T-helper 2 cell treated with Interferon-gamma antibody and Interleukin-4, amounts not matched to agents 5 μg/mL and 100 μg/mL, for 36 hours (primary cell): ENCODE data around the gene CA9.

Experiments used
- DNase-seq: peaks from one replicate; pipeline ENCODE4 v3.0.0; 2021; ENCODE audit warnings: low spot score
- H3K27ac Mint-ChIP-seq: one replicate; pipeline ENCODE4 v1.8.0; 2021; ENCODE audit warnings: mild to moderate bottlenecking, mixed read lengths
- H3K27me3 Mint-ChIP-seq: one replicate; pipeline ENCODE4 v1.8.0; 2021; ENCODE audit warnings: low read depth, mixed read lengths
- H3K36me3 Mint-ChIP-seq: one replicate; pipeline ENCODE4 v1.8.0; 2021; ENCODE audit warnings: low read depth, mixed read lengths
- H3K4me1 Mint-ChIP-seq: one replicate; pipeline ENCODE4 v1.8.0; 2021; ENCODE audit warnings: low read depth, mixed read lengths
- H3K4me3 Mint-ChIP-seq: one replicate; pipeline ENCODE4 v1.8.0; 2022; ENCODE audit warnings: mild to moderate bottlenecking, moderate library complexity, mixed read lengths
- H3K9me3 Mint-ChIP-seq: one replicate; pipeline ENCODE4 v1.8.0; 2021; ENCODE audit warnings: mixed read lengths

Gene CA9

GRCh38 chr9:35716230-35716629 lies 42.5 kb downstream of the CA9 start:
- Mint-ChIP-seq H3K27ac (no peak overlapping the region), H3K4me1 (peaks cover 2% of the 10 kb centered on the region), H3K27me3 (no peaks in the 10 kb centered on the region), H3K4me3 (no peak overlapping the region), H3K36me3 (peaks cover 89% of the 10 kb centered on the region), H3K9me3 (no peaks in the 10 kb centered on the region)
- DNase-seq = no peak

- Mint-ChIP-seq H3K27me3 (no peaks in the 10 kb centered on the region), H3K36me3 (peaks cover 89% of the 10 kb centered on the region), H3K4me3 (no peak overlapping the region), H3K27ac (no peak overlapping the region), H3K9me3 (no peaks in the 10 kb centered on the region), H3K4me1 (peaks cover 2% of the 10 kb centered on the region)
- DNase-seq = no peak
Measured at GRCh38 chr9:35717132-35717870, 43.6 kb downstream of the CA9 start.

- Mint-ChIP-seq H3K27ac (no peak overlapping the region), H3K36me3 (peaks cover 86% of the 10 kb centered on the region), H3K4me1 (peaks cover 2% of the 10 kb centered on the region), H3K4me3 (no peak overlapping the region), H3K27me3 (no peaks in the 10 kb centered on the region), H3K9me3 (no peaks in the 10 kb centered on the region)
- no peak for DNase-seq
Measured at GRCh38 chr9:35718721-35719511, 45.2 kb downstream of the CA9 start.

GRCh38 chr9:35719546-35719945 lies 45.8 kb downstream of the CA9 start:
- no peaks in the 10 kb centered on the region for H3K27me3 Mint-ChIP-seq
- no peak overlapping the region for H3K27ac Mint-ChIP-seq
- no peaks in the 10 kb centered on the region for H3K9me3 Mint-ChIP-seq
- peaks cover 85% of the 10 kb centered on the region for H3K36me3 Mint-ChIP-seq
- H3K4me3 Mint-ChIP-seq = no peak overlapping the region
- DNase-seq = no peak
- H3K4me1 Mint-ChIP-seq = peaks cover 1% of the 10 kb centered on the region

- Mint-ChIP-seq H3K27me3 (no peaks in the 10 kb centered on the region), H3K4me3 (no peak overlapping the region), H3K4me1 (peaks cover 11% of the 10 kb centered on the region), H3K36me3 (peaks cover 65% of the 10 kb centered on the region), H3K9me3 (no peaks in the 10 kb centered on the region), H3K27ac (no peak overlapping the region)
- DNase-seq = no peak
Measured at GRCh38 chr9:35723426-35723825, 49.7 kb downstream of the CA9 start.

- no peak overlapping the region for H3K27ac Mint-ChIP-seq
- DNase-seq = no peak
- H3K27me3 Mint-ChIP-seq = no peaks in the 10 kb centered on the region
- peaks cover 64% of the 10 kb centered on the region for H3K36me3 Mint-ChIP-seq
- H3K4me3 Mint-ChIP-seq = no peak overlapping the region
- H3K4me1 Mint-ChIP-seq = peaks cover 11% of the 10 kb centered on the region
- no peaks in the 10 kb centered on the region for H3K9me3 Mint-ChIP-seq
Measured at GRCh38 chr9:35723908-35724307, 50.2 kb downstream of the CA9 start.

- Mint-ChIP-seq H3K36me3 (peaks cover 53% of the 10 kb centered on the region), H3K4me3 (no peak overlapping the region), H3K4me1 (peaks cover 11% of the 10 kb centered on the region), H3K9me3 (no peaks in the 10 kb centered on the region), H3K27ac (no peak overlapping the region), H3K27me3 (no peaks in the 10 kb centered on the region)
- DNase-seq = no peak
Measured at GRCh38 chr9:35725362-35725761, 51.6 kb downstream of the CA9 start.

- Mint-ChIP-seq H3K36me3 (peaks cover 44% of the 10 kb centered on the region), H3K9me3 (no peaks in the 10 kb centered on the region), H3K27me3 (no peaks in the 10 kb centered on the region), H3K4me1 (peaks cover 14% of the 10 kb centered on the region), H3K27ac (peak overlapping the region; percentile 88), H3K4me3 (no peak overlapping the region)
- peak; percentile 13 for DNase-seq
Measured at GRCh38 chr9:35726931-35727330, 53.2 kb downstream of the CA9 start.

GRCh38 chr9:35727676-35728040 lies 53.9 kb downstream of the CA9 start:
- Mint-ChIP-seq H3K27ac (no peak overlapping the region), H3K4me1 (peaks cover 14% of the 10 kb centered on the region), H3K4me3 (no peak overlapping the region), H3K36me3 (peaks cover 38% of the 10 kb centered on the region), H3K9me3 (no peaks in the 10 kb centered on the region), H3K27me3 (no peaks in the 10 kb centered on the region)
- no peak for DNase-seq

- H3K4me3 Mint-ChIP-seq = no peak overlapping the region
- peak; percentile 64 for DNase-seq
- peaks cover 19% of the 10 kb centered on the region for H3K4me1 Mint-ChIP-seq
- H3K9me3 Mint-ChIP-seq = no peaks in the 10 kb centered on the region
- no peak overlapping the region for H3K27ac Mint-ChIP-seq
- H3K27me3 Mint-ChIP-seq = no peaks in the 10 kb centered on the region
- peaks cover 34% of the 10 kb centered on the region for H3K36me3 Mint-ChIP-seq
Measured at GRCh38 chr9:35728041-35728971, 54.6 kb downstream of the CA9 start.

GRCh38 chr9:35729101-35729500 lies 55.4 kb downstream of the CA9 start:
- H3K27me3 Mint-ChIP-seq = no peaks in the 10 kb centered on the region
- peaks cover 20% of the 10 kb centered on the region for H3K4me1 Mint-ChIP-seq
- DNase-seq = no peak
- H3K4me3 Mint-ChIP-seq = no peak overlapping the region
- peaks cover 27% of the 10 kb centered on the region for H3K36me3 Mint-ChIP-seq
- no peaks in the 10 kb centered on the region for H3K9me3 Mint-ChIP-seq
- no peak overlapping the region for H3K27ac Mint-ChIP-seq

- Mint-ChIP-seq H3K36me3 (peaks cover 20% of the 10 kb centered on the region), H3K9me3 (no peaks in the 10 kb centered on the region), H3K4me1 (peaks cover 18% of the 10 kb centered on the region), H3K4me3 (no peak overlapping the region), H3K27ac (no peak overlapping the region), H3K27me3 (no peaks in the 10 kb centered on the region)
- DNase-seq = peak; percentile 44
Measured at GRCh38 chr9:35729700-35730485, 56.2 kb downstream of the CA9 start.

GRCh38 chr9:35730486-35730854 lies 56.7 kb downstream of the CA9 start:
- H3K27me3 Mint-ChIP-seq = no peaks in the 10 kb centered on the region
- H3K9me3 Mint-ChIP-seq = no peaks in the 10 kb centered on the region
- H3K36me3 Mint-ChIP-seq = peaks cover 22% of the 10 kb centered on the region
- peaks cover 18% of the 10 kb centered on the region for H3K4me1 Mint-ChIP-seq
- no peak overlapping the region for H3K4me3 Mint-ChIP-seq
- DNase-seq = no peak
- no peak overlapping the region for H3K27ac Mint-ChIP-seq
